H1 (cell line): ENCODE measurements around the gene BICDL1. TPM values are rescaled to one million over a fixed set of nuclear protein-coding genes. Genes with fewer than 3 reads are reported as not detected.

Experiments used
- CTCF ChIA-PET: fragments of 300-600 bp; sonication (Branson Sonifier 250); formaldehyde crosslinking; loops from one replicate; lab custom pipeline; 2021; ENCODE audit not compliant: partially characterized antibody; lab: Charles Lee
- POLR2A ChIA-PET: fragments of 300-600 bp; sonication (Branson Sonifier 250); formaldehyde crosslinking; loops from one replicate; lab custom pipeline; 2021; ENCODE audit warnings: inconsistent platforms; ENCODE audit not compliant: partially characterized antibody; lab: Charles Lee
- DNase-seq, 2 experiments: peaks; one replicate each; pipeline versions ENCODE4 v3.0.0 to v3.0.0-alpha.2; 2010 to 2022; ENCODE audit warnings: low spot score in 2 of 2, low read depth in 1 of 2, mixed read lengths in 1 of 2
- FAIRE-seq: peaks from 2 replicates; lab custom pipeline; 2011; peaks lifted over from hg19 to GRCh38; lab: Jason Lieb, UNC
- H2AFZ ChIP-seq: 2 replicates; pipeline ENCODE4 v1.8.1; 2012; ENCODE audit warnings: low read length, inconsistent platforms
- H2AK5ac ChIP-seq: 2 replicates; pipeline ENCODE4 v1.6.1; 2013; ENCODE audit warnings: low read depth, low read length
- H2BK120ac ChIP-seq: replicated peaks from 2 replicates; pipeline ENCODE3; 2013; ENCODE audit warnings: low read depth, low read length, inconsistent platforms
- H2BK12ac ChIP-seq: 2 replicates; pipeline ENCODE4 v1.6.1; 2013; ENCODE audit warnings: low read depth, low read length
- H2BK15ac ChIP-seq: 2 replicates; pipeline ENCODE4 v1.6.1; 2013; ENCODE audit warnings: low read length
- H2BK20ac ChIP-seq: 2 replicates; pipeline ENCODE4 v1.6.1; 2013; ENCODE audit warnings: low read length
- H2BK5ac ChIP-seq: 2 replicates; pipeline ENCODE4 v1.6.1; 2013; ENCODE audit warnings: low read depth, low read length
- H3K14ac ChIP-seq: 2 replicates; pipeline ENCODE4 v1.6.1; 2013; ENCODE audit warnings: inconsistent platforms; ENCODE audit not compliant: insufficient read length
- H3K18ac ChIP-seq: 2 replicates; pipeline ENCODE4 v1.6.1; 2013; ENCODE audit warnings: low read length; ENCODE audit errors: extremely low read depth
- H3K23ac ChIP-seq: 2 replicates; pipeline ENCODE4 v1.6.1; 2013; ENCODE audit warnings: inconsistent platforms; ENCODE audit not compliant: insufficient read length
- H3K23me2 ChIP-seq: 2 replicates; pipeline ENCODE4 v1.6.1; 2013; ENCODE audit warnings: low read depth, low read length
- H3K27ac ChIP-seq: 2 replicates; pipeline ENCODE4 v1.6.1; 2011; ENCODE audit warnings: low read depth, low read length, inconsistent platforms
- H3K27me3 ChIP-seq, 4 experiments: replicated peaks in 1 of 4; 1 replicate in 1 of 4; 2 replicates in 3 of 4; pipeline versions ENCODE4 v1.6.1 to v1.8.1; 2011 to 2013; ENCODE audit warnings: low read length in 3 of 4, mild to moderate bottlenecking in 3 of 4, inconsistent platforms in 2 of 4, mixed read lengths in 2 of 4, moderate library complexity in 1 of 4; ENCODE audit not compliant: control insufficient read depth in 3 of 4, insufficient read depth in 3 of 4; ENCODE audit errors: extremely low read depth in 1 of 4
- H3K36me3 ChIP-seq, 4 experiments: 2 replicates each; pipeline versions ENCODE4 v1.6.1 to v1.8.1; 2011 to 2013; ENCODE audit warnings: mild to moderate bottlenecking in 4 of 4, low read length in 3 of 4, moderate library complexity in 2 of 4, control low read depth in 1 of 4, inconsistent platforms in 1 of 4; ENCODE audit not compliant: insufficient read depth in 4 of 4, control insufficient read depth in 2 of 4
- H3K4ac ChIP-seq: replicated peaks from 2 replicates; pipeline ENCODE3; 2013; ENCODE audit warnings: low read length, low read depth, mixed read lengths, inconsistent platforms; ENCODE audit not compliant: insufficient read length
- H3K4me1 ChIP-seq, 4 experiments: replicated peaks in 1 of 4; 1 replicate in 1 of 4; 2 replicates in 3 of 4; pipeline versions ENCODE4 v1.6.1 to v1.8.1; 2011 to 2013; ENCODE audit warnings: low read length in 3 of 4, inconsistent platforms in 2 of 4, mixed read lengths in 1 of 4; ENCODE audit not compliant: insufficient read depth in 4 of 4, control insufficient read depth in 3 of 4
- H3K4me2 ChIP-seq, 2 experiments: 2 replicates each; pipeline versions ENCODE4 v1.6.1 to v1.8.1; 2011 to 2013; ENCODE audit warnings: low read depth in 2 of 2, low read length in 2 of 2, control low read depth in 1 of 2, inconsistent platforms in 1 of 2, mild to moderate bottlenecking in 1 of 2; ENCODE audit not compliant: insufficient read depth in 1 of 2
- H3K4me3 ChIP-seq, 4 experiments: fragments of 200-600, 300-600 bp in 1 of 4; sonication (generic), shearing (Covaris generic), sonication (Bioruptor Twin) in 1 of 4; 2 replicates each; pipeline versions ENCODE4 v1.5.1 to v1.8.1; 2011 to 2016; ENCODE audit warnings: low read length in 4 of 4, low read depth in 3 of 4, control low read depth in 2 of 4, inconsistent platforms in 2 of 4, mild to moderate bottlenecking in 2 of 4, mixed read lengths in 1 of 4, moderate library complexity in 1 of 4; ENCODE audit not compliant: insufficient read depth in 2 of 4; ENCODE audit errors: extremely low read depth in 1 of 4
- H3K56ac ChIP-seq: replicated peaks from 2 replicates; pipeline ENCODE3; 2013; ENCODE audit warnings: low read depth, mild to moderate bottlenecking, mixed read lengths, low read length, inconsistent platforms; ENCODE audit not compliant: insufficient read length
- H3K79me1 ChIP-seq: 2 replicates; pipeline ENCODE4 v1.6.1; 2013; ENCODE audit warnings: low read depth, low read length, control low read depth
- H3K79me2 ChIP-seq, 2 experiments: 2 replicates each; pipeline versions ENCODE4 v1.6.1 to v1.8.1; 2012 to 2013; ENCODE audit warnings: low read length in 2 of 2, mild to moderate bottlenecking in 2 of 2, inconsistent platforms in 1 of 2; ENCODE audit not compliant: insufficient read depth in 2 of 2, control insufficient read depth in 1 of 2
- H3K9ac ChIP-seq, 4 experiments: replicated peaks in 1 of 4; 1 replicate in 1 of 4; 2 replicates in 3 of 4; pipeline versions ENCODE4 v1.6.1 to v1.8.1; 2011 to 2013; ENCODE audit warnings: low read depth in 3 of 4, low read length in 3 of 4, control low read depth in 2 of 4, mild to moderate bottlenecking in 2 of 4, moderate library complexity in 2 of 4, inconsistent platforms in 1 of 4; ENCODE audit errors: extremely low read depth in 1 of 4
- H3K9me3 ChIP-seq, 2 experiments: 2 replicates each; pipeline versions ENCODE4 v1.6.1 to v1.8.1; 2012 to 2013; ENCODE audit warnings: mild to moderate bottlenecking in 2 of 2, moderate library complexity in 2 of 2, control low read depth in 1 of 2, inconsistent platforms in 1 of 2, low read depth in 1 of 2, low read length in 1 of 2, mixed read lengths in 1 of 2; ENCODE audit not compliant: insufficient read depth in 2 of 2
- H4K20me1 ChIP-seq, 2 experiments: replicated peaks in 1 of 2; 2 replicates each; pipeline versions ENCODE3 to v1.8.1; 2011 to 2013; ENCODE audit warnings: inconsistent platforms in 2 of 2, low read length in 2 of 2, mild to moderate bottlenecking in 1 of 2; ENCODE audit not compliant: insufficient read depth in 2 of 2, control insufficient read depth in 1 of 2
- H4K5ac ChIP-seq: 2 replicates; pipeline ENCODE4 v1.6.1; 2013; ENCODE audit warnings: low read length, low read depth, mixed read lengths, inconsistent platforms; ENCODE audit not compliant: insufficient read length
- H4K8ac ChIP-seq: 2 replicates; pipeline ENCODE4 v1.8.0; 2013; ENCODE audit warnings: mild to moderate bottlenecking, moderate library complexity, low read length, inconsistent platforms; ENCODE audit not compliant: insufficient read depth; ENCODE audit errors: extremely low read depth
- H4K91ac ChIP-seq: replicated peaks from 2 replicates; pipeline ENCODE3; 2013; ENCODE audit warnings: low read length, mixed read lengths, inconsistent platforms; ENCODE audit not compliant: insufficient read length
- GTF2F1 ChIP-seq: IDR thresholded peaks from 2 replicates; pipeline ENCODE4 v1.6.1; 2012; ENCODE audit warnings: low read depth, low read length, improper control_type of control experiment, borderline replicate concordance
- NRF1 ChIP-seq: IDR thresholded peaks from 2 replicates; pipeline ENCODE4 v1.6.1; 2011; ENCODE audit warnings: mild to moderate bottlenecking, low read depth, low read length, improper control_type of control experiment
- SIN3A ChIP-seq, 2 experiments: IDR thresholded peaks in 1 of 2; conservative IDR thresholded peaks in 1 of 2; 2 replicates each; pipeline ENCODE4 v1.6.1; 2011 to 2012; ENCODE audit warnings: low read length in 2 of 2, improper control_type of control experiment in 1 of 2, low read depth in 1 of 2, mild to moderate bottlenecking in 1 of 2
- SIRT6 ChIP-seq: IDR thresholded peaks from one replicate; pipeline ENCODE4 v1.7.1; 2012; ENCODE audit warnings: low read length, inconsistent platforms
- TAF7 ChIP-seq: optimal IDR thresholded peaks from 2 replicates; pipeline ENCODE3; 2011; ENCODE audit warnings: low read depth, mild to moderate bottlenecking, inconsistent platforms, low read length, moderate library complexity, borderline replicate concordance
- WGBS, 2 experiments: shearing (Covaris generic) in 1 of 2; methylation state at CpG; one replicate each; pipeline versions ENCODE4 v1.1.6 to v1.1.7; 2013 to 2015; ENCODE audit warnings: low lambda C conversion rate in 2 of 2, mixed read lengths in 2 of 2, inconsistent platforms in 1 of 2, low coverage in 1 of 2, missing lambda C conversion rate in 1 of 2; ENCODE audit not compliant: insufficient replicate concordance in 2 of 2, insufficient coverage in 1 of 2, insufficient read length in 1 of 2; ENCODE audit errors: extremely low coverage in 1 of 2, missing lambda C conversion rate in 1 of 2; 5-methylcytosine and 5-hydroxymethylcytosine counted together
- polyA plus RNA-seq, 7 experiments: library from polyadenylated mRNA; depleted of rRNA in 3 of 7; stranded (reverse) in 5 of 7; unstranded in 2 of 7; fragments of >200 nt in 5 of 7; fragments of 200-250 nt in 2 of 7; gene quantifications; 1 replicate in 5 of 7; 2 replicates in 1 of 7; 4 replicates in 1 of 7; pipeline versions ENCODE4 v1.2.1 to v1.2.3, GENCODE V29; 2011 to 2013; ENCODE audit warnings: missing spikeins in 2 of 7, mixed read lengths in 2 of 7
- total RNA-seq: library from RNA; stranded (reverse); fragmentation: NEBNext Ultra II Directional; extraction: Animal tissue kit (Norgen Biotek cat#: 25700); gene quantifications from 2 replicates; pipeline ENCODE4 v1.2.1, GENCODE V29; 2021
- TF ChIP-seq, protein P1 (sequence below): IDR thresholded peaks from 2 replicates; pipeline ENCODE4 v1.6.1; 2011; ENCODE audit warnings: low read depth, mild to moderate bottlenecking, low read length; ENCODE audit not compliant: insufficient read depth
- TF ChIP-seq, protein P2 (sequence below), 3 experiments: IDR thresholded peaks; 1 replicate in 2 of 3; 2 replicates in 1 of 3; pipeline versions ENCODE4 v1.5.1 to v1.6.1; 2011; ENCODE audit warnings: low read length in 3 of 3, mild to moderate bottlenecking in 3 of 3, inconsistent platforms in 2 of 3, low read depth in 1 of 3, moderate library complexity in 1 of 3; ENCODE audit not compliant: insufficient read depth in 1 of 3; ENCODE audit errors: control extremely low read depth in 1 of 3

The BICDL1 gene
- total and polyA plus RNA-seq, 2 of the 8 experiments (the other 6 are each of a cell fraction or from before 2014, with no cell fraction given), result 17.2 to 25.9 TPM

DNA sequence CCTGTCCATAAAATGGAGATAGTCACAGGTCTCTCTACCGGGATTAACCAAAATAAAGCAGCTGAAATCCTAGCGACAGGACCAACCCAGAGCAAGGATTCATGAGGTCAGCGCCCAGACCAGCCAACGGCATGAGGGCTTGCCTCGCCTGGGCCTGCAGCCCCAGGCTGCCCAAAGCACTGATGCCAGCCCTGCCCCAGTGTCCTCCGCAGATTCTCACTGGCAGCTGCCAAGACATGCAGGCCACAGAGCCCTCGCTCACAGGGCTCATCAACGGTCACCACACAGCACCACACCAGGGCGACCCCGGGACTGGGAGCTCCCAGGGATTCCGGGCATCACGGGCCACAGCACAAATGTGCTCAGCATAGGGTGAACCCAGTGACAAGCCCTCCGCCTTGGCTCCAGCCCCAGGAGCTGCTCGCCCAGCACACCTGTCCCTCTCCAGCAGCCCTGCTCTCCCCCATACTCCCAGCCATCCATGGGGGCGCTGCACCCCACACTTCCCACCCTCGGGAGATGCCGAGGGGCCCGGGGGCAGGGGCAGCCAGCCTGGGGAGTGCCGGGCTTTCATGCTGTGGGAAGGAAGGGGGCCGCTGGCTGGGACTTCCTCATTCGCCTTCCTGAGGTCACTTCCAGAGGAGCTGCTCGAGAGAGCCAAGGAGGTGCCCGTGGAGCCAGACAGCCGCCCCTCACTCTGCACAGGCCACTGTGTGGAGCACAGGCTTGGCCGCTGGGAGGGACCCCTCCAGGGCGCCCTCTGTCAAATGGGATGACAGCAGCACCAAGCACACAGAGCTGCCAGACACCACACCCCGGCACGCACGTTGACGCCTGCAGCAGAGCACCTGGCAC lies 113.4 kb downstream of the BICDL1 start:
- Histone ChIP-seq H4K5ac (no peak overlapping the region), H3K4me3 (no peak overlapping the region), H2BK5ac (no peak overlapping the region), H3K79me1 (peaks cover 10% of the 10 kb centered on the region; the same call in 1 of the 2 replicates), H3K4ac (no peak overlapping the region), H3K23me2 (no peaks in the 10 kb centered on the region), H3K36me3 (peaks cover 0 to 15% (median 5%) of the 10 kb centered on the region in 4 experiments; a peak in 6 of 8 replicates), H4K91ac (no peak overlapping the region), H3K14ac (no peak overlapping the region), H4K20me1 (peaks cover 6 to 19% of the 10 kb centered on the region in 2 experiments), H3K18ac (no peak overlapping the region), H2BK12ac (no peak overlapping the region), H3K56ac (peak overlapping the region; percentile 25), H3K79me2 (peaks cover 0 to 47% of the 10 kb centered on the region in 2 experiments; a peak in 3 of 4 replicates), H3K9ac (no peak overlapping the region; a peak in 1 of 7 replicates), H2BK120ac (no peak overlapping the region), H3K27ac (peak overlapping the region; percentile 7; the same call in 1 of the 2 replicates), H3K23ac (no peak overlapping the region), H2AK5ac (no peak overlapping the region), H2AFZ (no peak overlapping the region), H3K27me3 (no peaks in the 10 kb centered on the region), H4K8ac (no peak overlapping the region; the same call in 1 of the 2 replicates), H2BK15ac (no peak overlapping the region; the same call in 1 of the 2 replicates), H3K4me2 (no peak overlapping the region), H2BK20ac (no peak overlapping the region), H3K9me3 (no peaks in the 10 kb centered on the region), H3K4me1 (peaks cover 0 to 9% (median 5%) of the 10 kb centered on the region in 4 experiments; a peak in 5 of 7 replicates)
- ChIA-PET CTCF (interaction anchor here (1.1 to 2.6 kb wide), 8 partner anchors 8 to 164 kb away, joined by 3 to 12 read pairs (median 4); partner anchors contain the start of gene RAB35), POLR2A (interaction anchor here (0.6 to 6.3 kb wide), 12 partner anchors 8 to 189 kb away, joined by 3 to 52 read pairs (median 6); partner anchors contain the start of genes RAB35, RNU4-2 and RPLP0)
- peak in 1 of 2 experiments; percentile 58 for DNase-seq
- 90% methylated on average over 25 of the region's 30 CpGs; no CpG with 5 or more reads in 1 of the 2 experiments for WGBS, 2 experiments
- no peak for FAIRE-seq
- TF ChIP-seq NRF1 (no peak), GTF2F1 (no peak), TAF7 (no peak), SIRT6 (no peak), SIN3A (conservative IDR thresholded peaks at IDR 0.05 in 1 of 2, IDR thresholded peaks at IDR 0.05 in 1 of 2; ENCODE audit: low read depth in 1 of 2, low read length in 2 of 2) (no peak)
- TF ChIP-seq, protein P1, sequence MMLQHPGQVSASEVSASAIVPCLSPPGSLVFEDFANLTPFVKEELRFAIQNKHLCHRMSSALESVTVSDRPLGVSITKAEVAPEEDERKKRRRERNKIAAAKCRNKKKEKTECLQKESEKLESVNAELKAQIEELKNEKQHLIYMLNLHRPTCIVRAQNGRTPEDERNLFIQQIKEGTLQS, result no peak
- TF ChIP-seq, protein P2, sequence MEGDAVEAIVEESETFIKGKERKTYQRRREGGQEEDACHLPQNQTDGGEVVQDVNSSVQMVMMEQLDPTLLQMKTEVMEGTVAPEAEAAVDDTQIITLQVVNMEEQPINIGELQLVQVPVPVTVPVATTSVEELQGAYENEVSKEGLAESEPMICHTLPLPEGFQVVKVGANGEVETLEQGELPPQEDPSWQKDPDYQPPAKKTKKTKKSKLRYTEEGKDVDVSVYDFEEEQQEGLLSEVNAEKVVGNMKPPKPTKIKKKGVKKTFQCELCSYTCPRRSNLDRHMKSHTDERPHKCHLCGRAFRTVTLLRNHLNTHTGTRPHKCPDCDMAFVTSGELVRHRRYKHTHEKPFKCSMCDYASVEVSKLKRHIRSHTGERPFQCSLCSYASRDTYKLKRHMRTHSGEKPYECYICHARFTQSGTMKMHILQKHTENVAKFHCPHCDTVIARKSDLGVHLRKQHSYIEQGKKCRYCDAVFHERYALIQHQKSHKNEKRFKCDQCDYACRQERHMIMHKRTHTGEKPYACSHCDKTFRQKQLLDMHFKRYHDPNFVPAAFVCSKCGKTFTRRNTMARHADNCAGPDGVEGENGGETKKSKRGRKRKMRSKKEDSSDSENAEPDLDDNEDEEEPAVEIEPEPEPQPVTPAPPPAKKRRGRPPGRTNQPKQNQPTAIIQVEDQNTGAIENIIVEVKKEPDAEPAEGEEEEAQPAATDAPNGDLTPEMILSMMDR (IDR thresholded peaks at IDR 0.05; ENCODE audit: control extremely low read depth in 1 of 3, insufficient read depth in 1 of 3, low read depth in 1 of 3, low read length in 3 of 3), result peak in 1 of 3 experiments; percentile 6; a peak in 2 of 4 replicates
